Activated CD4-positive, alpha-beta T cell treated with anti-CD3 and anti-CD28 coated beads, Interleukin-2, amount 50 U/mL, for 16 hours (primary cell): ENCODE results near the gene MIOS.
"Not testable (repeated sequence)": the region's sequence is repeated elsewhere in the genome, so short reads cannot be mapped to it uniquely, and the experiment has no call there.

Experiments used
- DNase-seq: peaks from one replicate; pipeline ENCODE4 v3.0.0-alpha.2; 2020

Gene MIOS

DNA sequence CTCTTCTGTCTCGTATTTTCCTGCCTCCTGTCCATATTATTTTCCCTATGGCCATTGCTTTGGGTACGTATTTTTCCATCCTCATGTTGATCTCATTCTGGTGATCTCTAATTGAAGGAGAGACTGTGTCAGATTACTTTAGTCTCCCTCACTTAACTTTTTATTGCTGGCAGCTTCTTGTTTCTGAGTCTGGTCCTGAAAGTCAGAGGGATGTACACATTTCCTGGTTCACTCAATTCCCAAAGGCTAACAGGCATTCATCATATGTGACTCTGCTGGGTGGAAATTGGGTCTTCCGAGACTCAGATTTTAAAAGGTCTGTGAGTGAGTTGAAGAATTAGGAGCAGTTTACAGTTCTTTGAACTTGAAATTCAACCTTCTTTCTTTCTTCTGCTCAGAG is 84.8 kb downstream of the MIOS start:
- no peak for DNase-seq

DNA sequence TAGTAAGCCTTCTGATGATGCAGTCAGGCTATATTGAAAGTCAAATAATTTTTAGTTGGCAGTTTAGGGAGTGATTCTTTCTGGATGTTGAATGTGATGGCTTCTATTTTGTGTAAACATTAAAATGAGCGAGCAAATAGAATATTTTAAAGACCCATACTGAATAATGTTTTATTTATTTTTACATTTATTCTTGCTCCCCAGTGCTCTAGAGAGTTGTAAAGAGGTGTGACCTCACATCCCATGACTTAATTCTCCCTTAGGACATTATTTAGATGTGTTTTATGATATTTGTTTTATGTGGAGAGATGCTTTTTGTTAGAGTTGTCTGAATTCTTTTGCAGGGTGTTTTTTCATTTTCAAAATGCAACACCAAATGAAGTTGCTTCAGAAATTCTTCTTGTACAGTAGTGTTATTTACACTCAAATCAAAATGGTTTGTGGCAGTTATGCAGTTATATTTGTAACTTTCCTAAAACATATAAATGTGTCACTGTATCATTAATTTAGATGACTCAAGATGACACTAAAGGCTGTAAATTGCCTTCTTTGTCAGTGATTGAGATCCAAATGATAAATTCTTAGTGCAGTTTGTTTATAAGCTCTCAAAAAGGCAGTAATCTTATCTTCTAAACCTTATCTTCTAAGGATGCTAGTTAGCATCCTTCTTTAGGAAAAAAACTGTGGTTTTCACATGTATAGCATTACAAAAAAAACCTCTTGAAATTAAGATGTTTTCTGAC is 86.3 kb downstream of the MIOS start:
- DNase-seq = no peak

DNA sequence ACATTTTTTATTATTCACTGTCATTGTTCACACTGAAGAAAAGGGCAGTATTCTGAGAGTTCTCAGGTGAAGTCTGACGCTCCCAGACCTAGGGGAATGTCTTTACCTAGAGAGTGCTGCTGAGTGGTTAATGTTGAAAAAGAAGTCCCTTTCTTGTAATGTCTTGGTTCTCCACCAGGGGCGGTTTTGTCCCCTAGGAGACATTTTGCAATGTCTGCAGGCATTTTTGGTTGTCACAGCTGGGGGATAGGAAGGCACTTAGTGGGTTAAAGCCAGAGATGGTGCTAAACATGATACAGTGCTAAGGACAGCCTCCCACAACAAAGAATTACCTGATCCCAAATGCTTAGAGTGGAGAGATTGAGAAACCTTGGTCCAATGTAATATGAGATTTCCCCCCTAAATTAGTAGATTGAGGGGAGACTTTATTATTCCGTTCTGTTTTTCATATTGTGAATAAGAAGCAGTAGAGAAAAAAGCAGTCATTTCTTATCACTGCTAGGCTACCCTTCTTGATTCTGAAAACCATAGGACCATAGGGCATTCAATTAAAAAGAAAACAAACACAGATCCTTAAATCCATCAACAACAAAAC is 87.0 kb downstream of the MIOS start:
- DNase-seq = peak; percentile 30

DNA sequence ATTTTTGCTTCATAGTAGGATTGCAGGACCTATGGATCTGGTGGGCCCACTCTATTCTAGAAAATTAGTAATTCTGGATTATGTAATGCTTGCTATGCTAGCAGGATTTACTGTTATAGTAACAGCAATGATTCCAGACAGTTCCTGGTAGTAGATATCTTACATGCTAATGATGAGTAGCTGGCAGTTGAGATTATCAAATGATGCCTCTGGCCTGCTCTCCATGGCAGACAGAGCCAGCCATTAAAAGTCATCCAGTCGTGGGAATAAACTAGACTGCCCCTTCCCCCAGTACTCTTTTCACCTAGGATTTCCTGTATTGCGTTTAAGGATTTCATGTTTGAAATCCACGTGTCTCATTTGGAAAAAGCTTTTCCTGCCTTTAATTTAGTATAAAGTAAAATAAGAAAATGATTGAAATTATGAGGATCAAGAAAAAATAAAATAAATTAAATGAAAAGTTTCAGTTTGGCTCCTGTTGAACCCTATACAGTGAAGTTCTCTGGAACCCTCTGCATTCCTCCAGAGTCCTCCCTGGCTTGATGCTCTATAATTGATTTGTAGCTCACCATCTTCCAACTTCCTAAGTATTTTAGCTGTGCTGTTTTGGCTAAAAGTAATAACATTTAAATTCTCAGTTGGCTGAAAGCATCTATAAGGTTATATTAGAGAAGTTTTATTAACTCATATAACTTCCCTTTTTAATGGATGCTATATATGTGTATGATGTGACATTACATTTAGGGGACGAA is 88.5 kb downstream of the MIOS start:
- no peak for DNase-seq

DNA sequence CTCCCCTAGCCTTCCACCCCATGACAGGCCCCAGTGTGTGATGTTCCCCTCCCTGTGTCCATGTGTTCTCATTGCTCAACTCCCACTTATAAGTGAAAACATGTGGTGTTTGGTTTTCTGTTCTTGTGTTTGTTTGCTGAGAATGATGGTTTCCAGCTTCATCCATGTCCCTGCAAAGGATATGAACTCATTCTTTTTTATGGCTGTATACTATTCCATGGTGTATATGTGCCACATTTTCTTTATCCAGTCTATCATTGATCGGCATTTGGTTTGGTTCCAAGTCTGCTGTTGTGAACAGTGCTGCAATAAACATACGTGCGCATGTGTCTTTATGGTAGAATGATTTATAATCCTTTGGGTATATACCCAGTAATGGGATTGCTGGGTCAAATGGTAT is 89.8 kb downstream of the MIOS start:
- DNase-seq = not testable (repeated sequence)
